LNCAP (cell line): ENCODE data around the gene STIM2.

Experiments
- CTCF ChIP-seq: fragments of 450-650 bp; IDR thresholded peaks from 2 replicates; pipeline ENCODE4 v1.5.1; 2017; ENCODE audit warnings: mild to moderate bottlenecking

STIM2 gene

GRCh38 chr4:27068151-27068867 lies 207.7 kb downstream of the STIM2 start:
- no peak for TF ChIP-seq CTCF
